Testis (tissue), 3 donors: ENCODE results near the gene ARHGAP22. TPM values are rescaled to one million over a fixed set of nuclear protein-coding genes. Genes with fewer than 3 reads are reported as not detected.

Experiments used
- DNase-seq: peaks from one replicate; pipeline ENCODE4 v3.0.0-alpha.2; 2019
- H3K27ac ChIP-seq, 2 donors: fragments of 200-600 bp; sonication (generic); one replicate each; pipeline ENCODE4 v1.5.1; 2019
- H3K27me3 ChIP-seq: fragments of 200-600 bp; sonication (generic); one replicate; pipeline ENCODE4 v1.5.1; 2019
- H3K36me3 ChIP-seq: fragments of 200-600 bp; sonication (generic); one replicate; pipeline ENCODE4 v1.5.1; 2017; ENCODE audit warnings: low read depth; ENCODE audit errors: missing control alignments
- H3K4me1 ChIP-seq: fragments of 200-600 bp; sonication (generic); one replicate; pipeline ENCODE4 v1.5.1; 2019
- H3K4me3 ChIP-seq, 2 donors: fragments of 200-600 bp; sonication (generic); one replicate each; pipeline ENCODE4 v1.5.1; 2017 to 2019
- H3K9me3 ChIP-seq: fragments of 200-600 bp; sonication (generic); one replicate; pipeline ENCODE4 v1.5.1; 2017
- CTCF ChIP-seq, 3 experiments: fragments of 450-650 bp in 2 of 3; fragments of 200-600 bp in 1 of 3; sonication (generic) in 1 of 3; IDR thresholded peaks; one replicate each; pipeline ENCODE4 v1.5.1; 2016 to 2019; ENCODE audit warnings: antibody characterized with exemption in 3 of 3, mild to moderate bottlenecking in 2 of 3, moderate library complexity in 1 of 3
- POLR2A ChIP-seq: fragments of 450-650 bp; IDR thresholded peaks from one replicate; pipeline ENCODE4 v1.6.1; 2017; ENCODE audit warnings: antibody characterized with exemption, mild to moderate bottlenecking, moderate library complexity
- WGBS, 2 donors: methylation state at CpG; one replicate each; pipeline ENCODE4 v1.1.5; 2018; 5-methylcytosine and 5-hydroxymethylcytosine counted together
- intact Hi-C: fragments of 100-400 bp; cut with DNase I; formaldehyde crosslinking; loops from one replicate; pipeline ENCODE4 v1.15.1; 2023; ENCODE audit warnings: low total_unique reads
- polyA plus RNA-seq: library from polyadenylated mRNA; stranded (reverse); fragments of 350-450 nt; fragmentation: Illumina TruSeq; extraction: RNeasy Lipid Tissue Mini Kit (QIAGEN cat#74804); gene quantifications from one replicate; pipeline ENCODE4 v1.2.3, GENCODE V29; 2014; ENCODE audit warnings: low read depth, low replicate concordance; ENCODE audit not compliant: insufficient read depth
- total RNA-seq, 2 donors: library from RNA; depleted of rRNA; stranded (reverse); fragments of >200 nt; gene quantifications; one replicate each; pipeline ENCODE4 v1.2.3, GENCODE V29; 2016

The ARHGAP22 gene
- total and polyA plus RNA-seq, 3 donors from 2014 or later, result 6.2 to 11.9 (median 8.8) TPM

- 79 to 93% methylated on average over 2 of the region's 2 CpGs for WGBS, 2 donors
- no peak overlapping the region for H3K27ac ChIP-seq
- intact Hi-C loops, result no loop called here
- H3K9me3 ChIP-seq, result no peaks in the 10 kb centered on the region
- no peaks in the 10 kb centered on the region for H3K36me3 ChIP-seq
- no peak overlapping the region for H3K4me3 ChIP-seq
- no peaks in the 10 kb centered on the region for H3K27me3 ChIP-seq
- no peak for TF ChIP-seq CTCF (IDR thresholded peaks at IDR 0.05)
- no peak for TF ChIP-seq POLR2A
- DNase-seq, result no peak
- H3K4me1 ChIP-seq, result no peaks in the 10 kb centered on the region
These were observed 15.8 kb upstream of the ARHGAP22 start for GRCh38 chr10:48620719-48621118.

- 86 to 95% methylated on average over 1 of the region's 1 CpG for WGBS, 2 donors
These were observed 11.6 kb upstream of the ARHGAP22 start for GRCh38 chr10:48616436-48616835.

DNA sequence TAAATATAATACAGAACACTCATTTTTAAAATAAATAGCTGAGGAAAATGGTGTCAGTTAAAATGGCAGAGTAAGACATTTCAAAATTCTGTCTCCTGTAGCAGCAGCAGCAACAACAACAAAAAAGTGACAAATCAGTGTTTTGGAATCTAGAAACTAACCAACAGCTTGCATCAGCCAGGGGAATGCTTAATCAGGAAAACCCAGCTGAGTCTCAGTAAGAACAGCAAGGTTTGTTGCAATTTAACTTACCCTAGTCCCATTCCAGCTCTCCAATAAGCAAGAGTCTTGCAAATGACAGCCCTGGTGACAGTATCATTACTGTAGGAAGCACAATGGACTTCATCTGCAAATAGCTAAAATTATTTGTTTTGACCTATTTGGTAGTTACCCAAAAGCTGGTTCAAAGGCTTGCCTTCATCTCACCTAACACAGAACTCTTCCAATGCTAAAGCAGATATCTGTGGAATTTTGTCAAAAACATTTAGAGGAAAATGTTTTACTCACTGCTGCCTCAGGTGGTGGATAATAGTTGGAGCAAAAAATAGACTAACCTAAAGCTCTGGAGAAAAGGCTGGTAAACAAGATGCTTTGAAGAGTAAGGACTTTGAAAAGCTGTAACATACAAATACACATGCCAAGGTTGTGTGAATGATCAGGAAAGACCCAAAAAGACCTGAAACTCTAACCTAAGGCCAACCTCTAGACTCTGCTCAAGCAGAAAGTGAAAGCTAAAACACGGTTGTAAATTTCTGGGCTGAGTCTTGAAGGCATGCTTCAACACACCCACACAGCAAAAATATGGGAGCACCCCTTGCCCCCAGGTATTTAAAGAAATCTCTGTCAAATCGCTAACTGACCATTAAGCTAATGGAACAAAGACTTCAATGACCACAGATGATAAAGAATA lies 9.9 kb upstream of the ARHGAP22 start:
- 82 to 83% methylated on average over 2 of the region's 2 CpGs for WGBS, 2 donors
- TF ChIP-seq POLR2A, result no peak
- no peak for TF ChIP-seq CTCF (IDR thresholded peaks at IDR 0.05)
- no peaks in the 10 kb centered on the region for H3K27me3 ChIP-seq
- no peaks in the 10 kb centered on the region for H3K36me3 ChIP-seq
- H3K9me3 ChIP-seq, result no peaks in the 10 kb centered on the region
- DNase-seq, result no peak
- H3K4me3 ChIP-seq, result no peak overlapping the region
- no peak overlapping the region for H3K27ac ChIP-seq
- no peaks in the 10 kb centered on the region for H3K4me1 ChIP-seq
- intact Hi-C loops, result no loop called here

More at GRCh38 chr10:48616436-48616835, 11.6 kb upstream of the ARHGAP22 start:
- H3K4me1 ChIP-seq, result no peaks in the 10 kb centered on the region
- intact Hi-C loops, result no loop called here
- H3K9me3 ChIP-seq, result no peaks in the 10 kb centered on the region
- no peaks in the 10 kb centered on the region for H3K36me3 ChIP-seq
- no peak overlapping the region for H3K27ac ChIP-seq
- H3K27me3 ChIP-seq, result no peaks in the 10 kb centered on the region
- H3K4me3 ChIP-seq, result no peak overlapping the region
- TF ChIP-seq CTCF (IDR thresholded peaks at IDR 0.05) (no peak), POLR2A (no peak)
- DNase-seq, result no peak

- Histone ChIP-seq H3K27me3 (no peaks in the 10 kb centered on the region), H3K36me3 (no peaks in the 10 kb centered on the region), H3K4me1 (no peaks in the 10 kb centered on the region), H3K4me3 (no peak overlapping the region), H3K27ac (no peak overlapping the region), H3K9me3 (no peaks in the 10 kb centered on the region)
- no peak for DNase-seq
- 98 to 100% methylated on average over 2 of the region's 2 CpGs for WGBS, 2 donors
- intact Hi-C loops, result no loop called here
- TF ChIP-seq POLR2A (no peak), CTCF (IDR thresholded peaks at IDR 0.05) (no peak)
These were observed 8.1 kb upstream of the ARHGAP22 start for GRCh38 chr10:48613016-48613415.
